Mammary epithelial cell (primary cell): ENCODE measurements around the gene ATP10A.

ENCODE experiments used
- CTCF ChIP-seq, 2 donors: IDR thresholded peaks in 1 of 2; conservative IDR thresholded peaks in 1 of 2; 2 replicates each; pipeline ENCODE4 v1.5.1; 2011 to 2012; ENCODE audit warnings: inconsistent platforms in 2 of 2, low read length in 2 of 2, mild to moderate bottlenecking in 2 of 2, control low read depth in 1 of 2, low read depth in 1 of 2; ENCODE audit not compliant: insufficient read depth in 1 of 2; ENCODE audit errors: extremely low read depth in 1 of 2
- EZH2 ChIP-seq: IDR thresholded peaks from 2 replicates; pipeline ENCODE4 v1.6.1; 2012; ENCODE audit warnings: low read length, inconsistent platforms, borderline replicate concordance

DNA sequence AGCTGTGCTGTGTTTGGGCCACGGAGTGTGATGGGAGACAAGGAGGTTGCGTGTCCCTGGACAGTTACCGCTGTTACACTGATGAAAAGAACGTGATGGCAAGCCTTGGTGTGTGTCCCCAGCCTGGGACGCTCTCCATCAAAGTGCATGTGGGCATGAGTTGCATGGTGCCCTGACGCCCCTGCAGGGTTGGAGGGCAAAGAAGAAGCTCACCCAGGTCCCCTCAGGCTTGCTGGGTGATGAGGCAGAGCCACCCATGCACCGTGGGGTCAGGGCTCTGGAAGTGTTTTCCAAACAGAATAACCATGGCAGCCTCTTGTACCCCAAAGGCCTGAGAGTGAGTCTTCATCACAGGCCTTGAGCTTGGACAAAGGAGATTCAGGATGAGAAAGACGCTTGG lies 189.2 kb downstream of the ATP10A start:
- TF ChIP-seq CTCF (conservative IDR thresholded peaks at IDR 0.05 in 1 of 2, IDR thresholded peaks at IDR 0.05 in 1 of 2; ENCODE audit: extremely low read depth in 1 of 2, insufficient read depth in 1 of 2, low read depth in 1 of 2, low read length in 2 of 2) (no peak), EZH2 (no peak)
